Fibroblast of lung (primary cell): ENCODE data around the gene HDLBP. TPM values are rescaled to one million over a fixed set of nuclear protein-coding genes. Genes with fewer than 3 reads are reported as not detected.

Experiments used
- DNase-seq, 2 donors: peaks; one replicate each; pipeline versions ENCODE4 v3.0.0 to v3.0.0-alpha.2; 2010; ENCODE audit warnings: low read depth in 2 of 2
- H2AFZ ChIP-seq: 2 replicates; pipeline ENCODE4 v1.5.1; 2012; ENCODE audit warnings: low read length, control low read depth, inconsistent platforms
- H3K27ac ChIP-seq: 2 replicates; pipeline ENCODE4 v1.5.1; 2011; ENCODE audit warnings: low read length, control low read depth; ENCODE audit not compliant: insufficient read depth
- H3K27me3 ChIP-seq: 2 replicates; pipeline ENCODE4 v1.5.1; 2011; ENCODE audit warnings: mild to moderate bottlenecking, low read length; ENCODE audit not compliant: control insufficient read depth, insufficient read depth
- H3K36me3 ChIP-seq: 2 replicates; pipeline ENCODE4 v1.5.1; 2011; ENCODE audit warnings: low read length; ENCODE audit not compliant: control insufficient read depth, insufficient read depth
- H3K4me1 ChIP-seq: 2 replicates; pipeline ENCODE4 v1.5.1; 2011; ENCODE audit warnings: low read length; ENCODE audit not compliant: control insufficient read depth, insufficient read depth; ENCODE audit errors: extremely low read depth
- H3K4me2 ChIP-seq: 2 replicates; pipeline ENCODE4 v1.5.1; 2011; ENCODE audit warnings: low read length, control low read depth; ENCODE audit not compliant: insufficient read depth; ENCODE audit errors: extremely low read depth
- H3K4me3 ChIP-seq, 4 experiments: fragments of 200-600 bp in 1 of 4; sonication (generic) in 1 of 4; replicated peaks in 1 of 4; 2 replicates each; pipeline ENCODE4 v1.5.1; 2011 to 2016; ENCODE audit warnings: low read length in 4 of 4, low read depth in 3 of 4, mild to moderate bottlenecking in 3 of 4, control low read depth in 2 of 4, inconsistent platforms in 1 of 4, mixed read lengths in 1 of 4; ENCODE audit not compliant: insufficient read depth in 1 of 4; ENCODE audit errors: control extremely low read depth in 1 of 4
- H3K79me2 ChIP-seq: 2 replicates; pipeline ENCODE4 v1.5.1; 2012; ENCODE audit warnings: mild to moderate bottlenecking, low read length, inconsistent platforms; ENCODE audit not compliant: control insufficient read depth, insufficient read depth
- H3K9ac ChIP-seq: 2 replicates; pipeline ENCODE4 v1.5.1; 2011; ENCODE audit warnings: mild to moderate bottlenecking, low read length, control low read depth; ENCODE audit not compliant: insufficient read depth
- H3K9me3 ChIP-seq: 2 replicates; pipeline ENCODE4 v1.5.1; 2012; ENCODE audit warnings: low read depth, low read length; ENCODE audit not compliant: control insufficient read depth, insufficient read depth
- H4K20me1 ChIP-seq: 2 replicates; pipeline ENCODE4 v1.5.1; 2011; ENCODE audit warnings: low read length; ENCODE audit not compliant: control insufficient read depth, insufficient read depth; ENCODE audit errors: extremely low read depth
- CTCF ChIP-seq, 2 donors: IDR thresholded peaks in 1 of 2; conservative IDR thresholded peaks in 1 of 2; 1 replicate in 1 of 2; 2 replicates in 1 of 2; pipeline ENCODE4 v1.5.1; 2011 to 2012; ENCODE audit warnings: low read length in 2 of 2, control low read depth in 1 of 2, inconsistent platforms in 1 of 2, low read depth in 1 of 2, mild to moderate bottlenecking in 1 of 2
- EZH2 ChIP-seq: IDR thresholded peaks from 2 replicates; pipeline ENCODE4 v1.5.1; 2012; ENCODE audit warnings: low read length, control low read depth, mild to moderate bottlenecking; ENCODE audit errors: missing control alignments
- polyA plus RNA-seq, 2 donors: library from polyadenylated mRNA; depleted of rRNA in 1 of 2; stranded (reverse) in 1 of 2; unstranded in 1 of 2; fragments of >200 nt; gene quantifications; 2 replicates each; pipeline ENCODE4 v1.2.1, GENCODE V29; 2011 to 2012; ENCODE audit warnings: missing spikeins in 1 of 2
- total RNA-seq: library from RNA; depleted of rRNA; stranded (reverse); fragments of >200 nt; gene quantifications from 2 replicates; pipeline ENCODE4 v1.2.1, GENCODE V29; 2014

The HDLBP gene
- total and polyA plus RNA-seq, 2 donors (not counting 1 experiment from before 2014, with no cell fraction given): 626 to 1,354 TPM

DNA sequence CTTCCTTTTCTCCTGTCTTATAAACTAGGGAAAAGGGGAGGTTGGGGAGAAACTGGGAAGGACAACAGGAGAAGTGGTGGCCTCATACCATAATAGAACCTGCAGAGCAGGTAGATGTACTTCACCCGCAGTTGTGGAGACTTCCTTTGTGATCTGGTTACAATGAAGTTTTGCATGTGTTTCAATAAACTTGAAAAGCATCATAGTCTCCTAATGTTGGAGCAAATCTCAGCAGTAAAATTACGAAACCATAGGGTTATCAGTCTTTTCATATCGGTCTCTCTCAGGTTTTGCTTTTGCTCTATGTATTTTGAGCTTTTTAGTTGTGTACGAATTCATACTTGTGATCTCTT lies 96.5 kb downstream of the HDLBP start:
- Histone ChIP-seq H3K27ac (no peak overlapping the region), H2AFZ (no peak overlapping the region), H3K27me3 (peaks cover 3% of the 10 kb centered on the region), H4K20me1 (peaks cover 2% of the 10 kb centered on the region), H3K9me3 (no peaks in the 10 kb centered on the region), H3K9ac (no peak overlapping the region), H3K79me2 (no peaks in the 10 kb centered on the region), H3K4me3 (peak overlapping the region; percentile 51 to 78 (median 58)), H3K4me1 (peaks cover 4% of the 10 kb centered on the region), H3K4me2 (peak overlapping the region; percentile 80), H3K36me3 (no peaks in the 10 kb centered on the region)
- no peak for DNase-seq
- TF ChIP-seq CTCF (conservative IDR thresholded peaks at IDR 0.05 in 1 of 2, IDR thresholded peaks at IDR 0.05 in 1 of 2; ENCODE audit: low read depth in 1 of 2, low read length in 2 of 2) (no peak), EZH2 (no peak)

DNA sequence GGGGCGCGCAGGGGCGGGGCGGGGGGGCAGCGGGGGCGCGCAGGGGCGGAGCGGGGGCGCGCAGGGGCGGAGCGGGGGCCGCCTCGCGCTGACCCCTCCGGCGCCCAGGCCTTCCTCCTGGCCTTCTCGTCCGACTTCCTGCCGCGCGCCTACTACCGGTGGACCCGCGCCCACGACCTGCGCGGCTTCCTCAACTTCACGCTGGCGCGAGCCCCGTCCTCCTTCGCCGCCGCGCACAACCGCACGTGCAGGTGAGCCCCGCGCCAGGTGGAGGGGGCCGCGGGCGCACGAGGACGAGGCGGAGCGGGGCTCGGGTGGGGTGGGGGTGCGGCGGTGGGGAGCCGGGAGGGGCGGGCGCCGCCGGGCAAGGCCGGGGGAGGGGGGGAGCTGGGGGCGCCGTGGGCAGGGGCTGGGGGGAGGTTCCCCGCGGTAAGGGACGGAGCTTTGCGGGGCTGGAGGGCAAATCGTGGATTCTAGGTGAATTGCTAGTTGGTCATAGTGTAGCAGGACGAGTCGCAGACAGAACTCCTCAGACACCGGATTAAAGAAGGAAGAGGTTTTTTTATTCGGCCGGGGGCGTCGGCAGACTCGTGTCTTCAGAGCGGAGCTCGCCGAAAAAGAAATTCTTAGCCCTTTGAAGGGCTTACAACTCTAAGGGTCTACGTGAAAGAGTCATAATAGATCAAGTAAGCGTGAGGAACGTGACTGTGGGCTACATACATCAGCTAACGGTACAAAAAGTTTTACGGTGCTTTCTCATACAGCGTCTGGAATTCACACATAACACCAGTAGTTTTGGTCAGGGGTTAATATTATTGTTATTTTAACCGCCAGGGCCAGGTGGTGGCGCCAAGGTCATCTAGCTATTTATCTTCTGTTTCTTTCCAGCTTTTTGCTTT lies 97.1 kb downstream of the HDLBP start:
- Histone ChIP-seq H3K4me3 (peak overlapping the region; percentile 51 to 78 (median 58)), H3K36me3 (no peaks in the 10 kb centered on the region), H3K4me1 (no peaks in the 10 kb centered on the region), H2AFZ (peak overlapping the region; percentile 41), H3K9me3 (no peaks in the 10 kb centered on the region), H3K4me2 (peak overlapping the region; percentile 85), H4K20me1 (peaks cover 2% of the 10 kb centered on the region), H3K27ac (no peak overlapping the region), H3K9ac (peak overlapping the region; percentile 16), H3K27me3 (peaks cover 3% of the 10 kb centered on the region), H3K79me2 (no peaks in the 10 kb centered on the region)
- TF ChIP-seq CTCF (conservative IDR thresholded peaks at IDR 0.05 in 1 of 2, IDR thresholded peaks at IDR 0.05 in 1 of 2; ENCODE audit: low read depth in 1 of 2, low read length in 2 of 2): peak in 1 of 2 donors; percentile 18
- no peak for TF ChIP-seq EZH2
- peak in 1 of 2 donors; percentile 24 for DNase-seq

DNA sequence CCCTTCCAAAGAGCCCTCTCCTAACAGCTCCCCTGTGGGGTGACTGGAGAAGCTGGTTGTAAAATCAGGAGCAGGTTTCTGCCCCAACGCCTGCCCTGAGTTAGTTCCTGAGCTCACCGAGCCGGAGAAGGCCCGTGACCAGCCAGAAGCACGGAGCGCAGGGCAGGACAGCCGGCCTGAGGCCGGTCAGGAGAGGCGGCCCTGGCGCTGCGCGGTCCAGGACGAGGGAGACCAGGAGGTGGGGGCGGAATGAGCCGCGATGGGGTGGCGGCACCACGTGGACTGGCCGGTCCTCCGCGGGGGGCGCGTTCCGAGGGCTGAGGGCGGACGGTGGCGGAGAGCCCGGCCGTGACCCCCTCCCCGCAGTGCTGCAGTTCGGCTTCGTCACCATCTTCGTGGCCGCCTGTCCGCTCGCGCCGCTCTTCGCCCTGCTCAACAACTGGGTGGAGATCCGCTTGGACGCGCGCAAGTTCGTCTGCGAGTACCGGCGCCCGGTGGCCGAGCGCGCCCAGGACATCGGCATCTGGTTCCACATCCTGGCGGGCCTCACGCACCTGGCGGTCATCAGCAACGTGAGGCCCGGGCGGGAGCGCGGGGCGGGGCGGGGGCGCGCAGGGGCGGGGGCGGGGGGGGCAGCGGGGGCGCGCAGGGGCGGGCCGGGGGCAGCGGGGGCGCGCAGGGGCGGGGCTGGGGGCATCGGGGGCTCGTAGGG lies 98.0 kb downstream of the HDLBP start:
- Histone ChIP-seq H3K27ac (peak overlapping the region; percentile 51), H2AFZ (peak overlapping the region; percentile 76)

More for the DNA sequence above, 98.0 kb downstream of the HDLBP start:
- H3K4me1 ChIP-seq: no peaks in the 10 kb centered on the region
- no peak for TF ChIP-seq CTCF (conservative IDR thresholded peaks at IDR 0.05 in 1 of 2, IDR thresholded peaks at IDR 0.05 in 1 of 2; ENCODE audit: low read depth in 1 of 2, low read length in 2 of 2)
- TF ChIP-seq EZH2: no peak
- peak; percentile 75 to 79 for DNase-seq
- H3K4me3 ChIP-seq: peak overlapping the region in 3 of 4 experiments; percentile 36 to 47 (median 46)
- H3K9me3 ChIP-seq: no peaks in the 10 kb centered on the region
- H3K79me2 ChIP-seq: no peaks in the 10 kb centered on the region
- H4K20me1 ChIP-seq: no peaks in the 10 kb centered on the region
- peak overlapping the region; percentile 80 for H3K4me2 ChIP-seq
- H3K27me3 ChIP-seq: peaks cover 10% of the 10 kb centered on the region
- peak overlapping the region; percentile 55 for H3K9ac ChIP-seq
- no peaks in the 10 kb centered on the region for H3K36me3 ChIP-seq
